Bronchial epithelial cell (primary cell): ENCODE results near the gene VWC2. TPM values are rescaled to one million over a fixed set of nuclear protein-coding genes. Genes with fewer than 3 reads are reported as not detected.
"Not testable (repeated sequence)": the region's sequence is repeated elsewhere in the genome, so short reads cannot be mapped to it uniquely, and the experiment has no call there.

Experiments
- DNase-seq: peaks from one replicate; pipeline ENCODE4 v3.0.0-alpha.2; 2010; ENCODE audit warnings: low read depth
- FAIRE-seq: peaks from 2 replicates; lab custom pipeline; 2011; peaks lifted over from hg19 to GRCh38; lab: Jason Lieb, UNC
- H3K27me3 ChIP-seq: 2 replicates; pipeline ENCODE4 v1.5.1; 2011; ENCODE audit warnings: low read length; ENCODE audit not compliant: control insufficient read depth, insufficient read depth
- H3K36me3 ChIP-seq: 2 replicates; pipeline ENCODE4 v1.5.1; 2011; ENCODE audit warnings: low read length; ENCODE audit not compliant: control insufficient read depth, insufficient read depth
- H3K4me3 ChIP-seq: 2 replicates; pipeline ENCODE4 v1.5.1; 2011; ENCODE audit warnings: mild to moderate bottlenecking, low read depth, low read length, control low read depth
- total RNA-seq: library from RNA; depleted of rRNA; stranded (reverse); fragments of >200 nt; gene quantifications from 2 replicates; pipeline ENCODE4 v1.2.1, GENCODE V29; 2014
- TF ChIP-seq, protein P1 (sequence below): IDR thresholded peaks from 2 replicates; pipeline ENCODE4 v1.5.1; 2011; ENCODE audit warnings: mild to moderate bottlenecking, moderate library complexity, low read length, control low read depth, inconsistent platforms; ENCODE audit not compliant: insufficient read depth, severe bottlenecking

VWC2 gene
- total RNA-seq, 1 donor from 2014 or later: not detected

DNA sequence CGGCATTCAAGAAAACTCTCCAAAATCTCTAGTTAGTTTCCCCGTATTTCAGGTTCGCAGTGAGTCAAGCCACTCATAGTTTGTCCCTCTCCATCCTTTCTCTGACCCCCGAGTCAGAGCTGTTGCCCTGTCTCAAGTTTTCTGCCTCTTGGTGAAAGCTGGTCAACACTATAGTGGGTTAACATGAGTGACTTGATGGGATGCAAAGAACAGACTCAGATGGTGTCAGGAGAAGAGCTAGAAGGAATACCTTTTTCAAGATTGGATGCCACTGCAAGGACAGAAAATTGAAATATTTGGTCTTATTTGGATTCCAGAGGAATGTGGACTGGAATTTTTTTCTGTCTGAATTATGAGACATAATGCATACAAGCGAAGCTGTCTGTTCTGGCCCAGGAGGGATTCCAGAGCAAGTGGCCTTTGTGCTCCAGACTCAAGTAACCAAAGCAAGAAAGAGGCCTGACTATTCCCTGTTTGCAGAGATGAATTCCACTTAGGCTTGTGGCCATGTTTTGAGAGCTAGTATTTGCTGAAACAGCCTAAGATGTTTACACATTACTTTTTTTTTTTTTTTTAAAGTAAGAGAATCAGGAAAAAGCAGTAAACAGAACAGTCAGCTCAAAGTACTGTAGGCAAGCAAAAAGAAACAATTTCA lies 67.4 kb downstream of the VWC2 start:
- TF ChIP-seq, protein P1, sequence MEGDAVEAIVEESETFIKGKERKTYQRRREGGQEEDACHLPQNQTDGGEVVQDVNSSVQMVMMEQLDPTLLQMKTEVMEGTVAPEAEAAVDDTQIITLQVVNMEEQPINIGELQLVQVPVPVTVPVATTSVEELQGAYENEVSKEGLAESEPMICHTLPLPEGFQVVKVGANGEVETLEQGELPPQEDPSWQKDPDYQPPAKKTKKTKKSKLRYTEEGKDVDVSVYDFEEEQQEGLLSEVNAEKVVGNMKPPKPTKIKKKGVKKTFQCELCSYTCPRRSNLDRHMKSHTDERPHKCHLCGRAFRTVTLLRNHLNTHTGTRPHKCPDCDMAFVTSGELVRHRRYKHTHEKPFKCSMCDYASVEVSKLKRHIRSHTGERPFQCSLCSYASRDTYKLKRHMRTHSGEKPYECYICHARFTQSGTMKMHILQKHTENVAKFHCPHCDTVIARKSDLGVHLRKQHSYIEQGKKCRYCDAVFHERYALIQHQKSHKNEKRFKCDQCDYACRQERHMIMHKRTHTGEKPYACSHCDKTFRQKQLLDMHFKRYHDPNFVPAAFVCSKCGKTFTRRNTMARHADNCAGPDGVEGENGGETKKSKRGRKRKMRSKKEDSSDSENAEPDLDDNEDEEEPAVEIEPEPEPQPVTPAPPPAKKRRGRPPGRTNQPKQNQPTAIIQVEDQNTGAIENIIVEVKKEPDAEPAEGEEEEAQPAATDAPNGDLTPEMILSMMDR: no peak
- FAIRE-seq (no peak), DNase-seq (no peak)
- Histone ChIP-seq H3K27me3 (no peaks in the 10 kb centered on the region), H3K36me3 (no peaks in the 10 kb centered on the region), H3K4me3 (no peak overlapping the region)

DNA sequence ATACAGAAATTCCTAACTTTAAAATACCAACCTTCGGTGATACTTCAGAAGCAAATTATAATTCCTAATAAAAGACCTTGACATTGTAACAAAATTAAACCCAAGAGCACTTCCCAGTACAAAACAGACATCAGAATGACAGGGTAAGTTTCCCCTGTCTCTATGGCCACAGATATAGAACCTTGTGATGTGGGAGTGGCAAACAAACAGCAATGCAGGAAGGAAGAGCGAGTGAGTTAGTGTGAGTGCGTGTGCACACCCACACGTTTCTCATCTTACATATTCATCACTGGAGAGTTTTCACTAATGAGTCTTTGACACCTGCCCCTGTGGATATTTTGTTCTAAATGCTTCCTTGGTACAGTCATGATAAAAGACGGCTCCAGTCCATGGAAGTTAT lies 72.2 kb downstream of the VWC2 start:
- H3K27me3 ChIP-seq: no peaks in the 10 kb centered on the region
- H3K36me3 ChIP-seq: no peaks in the 10 kb centered on the region
- FAIRE-seq: peak; percentile 47
- no peak overlapping the region for H3K4me3 ChIP-seq
- peak; percentile 29 for DNase-seq
- TF ChIP-seq, protein P1: no peak

DNA sequence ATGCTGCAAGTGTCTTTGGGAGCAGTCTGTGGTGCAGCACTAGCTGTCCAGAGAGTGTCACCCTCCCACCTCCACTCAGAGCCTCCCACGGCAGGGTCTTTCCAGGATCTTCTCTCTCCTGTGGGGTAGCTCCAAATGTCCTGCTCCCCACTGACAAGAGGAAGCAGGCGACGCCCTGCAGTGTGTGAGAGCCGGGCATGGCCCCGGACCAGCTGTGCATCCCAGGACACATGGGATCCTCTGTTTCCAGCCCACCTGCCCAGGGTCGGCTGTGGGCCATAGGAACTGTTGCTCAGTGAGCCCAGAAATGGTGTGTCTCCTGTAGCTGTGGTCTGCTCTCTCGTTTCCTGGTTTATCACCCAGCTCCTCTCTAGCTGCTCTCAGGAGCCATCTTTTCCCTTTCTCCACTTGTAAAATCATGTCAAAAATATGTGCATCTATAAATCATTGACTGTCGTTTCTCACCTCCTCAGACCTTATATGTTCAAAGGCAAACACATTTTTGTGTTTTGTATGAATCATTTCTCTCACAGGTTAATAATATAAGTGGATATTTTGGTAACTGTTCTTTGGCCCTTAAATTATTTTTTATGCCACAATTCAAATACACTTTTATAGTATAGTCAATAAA lies 74.9 kb downstream of the VWC2 start:
- DNase-seq (peak; percentile 13), FAIRE-seq (no peak)
- Histone ChIP-seq H3K36me3 (no peaks in the 10 kb centered on the region), H3K27me3 (no peaks in the 10 kb centered on the region), H3K4me3 (no peak overlapping the region)
- TF ChIP-seq, protein P1: no peak

DNA sequence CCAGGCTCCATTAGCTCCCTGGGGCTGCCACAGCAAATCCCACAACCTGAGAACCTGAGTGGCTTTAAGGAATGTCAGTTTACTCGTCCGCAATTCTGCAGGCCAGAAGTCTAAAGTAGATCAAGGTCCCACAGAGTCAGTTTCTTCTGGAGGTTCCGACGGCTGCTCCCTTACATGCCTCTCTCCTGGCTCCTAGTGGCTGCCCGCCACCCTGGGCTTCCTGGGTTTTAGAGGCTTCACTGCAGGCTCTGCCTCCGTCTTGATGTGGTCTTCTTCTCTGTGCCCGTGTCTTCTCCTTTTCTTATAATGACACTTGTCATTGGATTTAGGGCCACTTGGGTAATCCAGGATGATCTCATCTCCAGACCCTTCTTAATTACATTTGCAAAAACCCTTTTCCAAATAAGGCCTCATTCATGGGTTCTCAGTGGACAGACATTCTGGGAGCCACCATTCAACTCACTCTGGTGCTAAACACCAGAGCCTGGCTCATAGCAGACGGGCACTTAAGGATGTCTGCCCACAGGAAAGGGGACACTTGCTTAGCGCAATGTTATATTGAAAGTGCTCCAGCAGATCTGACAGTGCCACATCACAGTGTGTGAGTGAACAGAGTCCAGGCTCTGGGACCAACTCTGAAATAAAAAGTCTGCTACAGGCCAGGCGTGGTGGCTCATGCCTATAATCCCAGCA lies 77.6 kb downstream of the VWC2 start:
- Histone ChIP-seq H3K27me3 (no peaks in the 10 kb centered on the region), H3K4me3 (no peak overlapping the region), H3K36me3 (no peaks in the 10 kb centered on the region)
- TF ChIP-seq, protein P1: no peak
- no peak for DNase-seq
- FAIRE-seq: no peak

DNA sequence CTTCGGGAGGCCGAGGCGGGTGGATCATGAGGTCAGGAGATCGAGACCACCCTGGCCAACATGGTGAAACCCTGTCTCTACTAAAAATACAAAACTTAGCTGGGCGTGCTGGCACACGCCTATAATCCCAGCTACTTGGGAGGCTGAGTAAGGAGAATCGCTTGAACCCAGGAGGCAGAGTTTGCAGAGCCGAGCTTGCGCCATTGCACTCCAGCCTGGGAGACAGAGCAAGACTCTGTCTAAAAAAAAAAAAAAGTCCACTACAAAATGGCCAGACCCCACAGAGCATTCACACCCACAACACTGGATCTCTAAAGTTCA lies 78.1 kb downstream of the VWC2 start:
- FAIRE-seq, DNase-seq, H3K4me3 ChIP-seq, H3K27me3 ChIP-seq, H3K36me3 ChIP-seq: not testable (repeated sequence)
